GM12892 (cell line): Measurements from ENCODE around the gene MOXD1.

Experiments
- POLR2A ChIP-seq: IDR thresholded peaks from 2 replicates; pipeline ENCODE4 v1.6.1; 2011; ENCODE audit warnings: low read depth, low read length, control low read depth
- POLR2AphosphoS5 ChIP-seq: IDR thresholded peaks from 2 replicates; pipeline ENCODE4 v1.6.1; 2011; ENCODE audit warnings: low read depth, low read length, control low read depth
- TAF1 ChIP-seq: IDR thresholded peaks from 2 replicates; pipeline ENCODE4 v1.6.1; 2011; ENCODE audit warnings: low read depth, mild to moderate bottlenecking, control low read depth, low read length, borderline replicate concordance

DNA sequence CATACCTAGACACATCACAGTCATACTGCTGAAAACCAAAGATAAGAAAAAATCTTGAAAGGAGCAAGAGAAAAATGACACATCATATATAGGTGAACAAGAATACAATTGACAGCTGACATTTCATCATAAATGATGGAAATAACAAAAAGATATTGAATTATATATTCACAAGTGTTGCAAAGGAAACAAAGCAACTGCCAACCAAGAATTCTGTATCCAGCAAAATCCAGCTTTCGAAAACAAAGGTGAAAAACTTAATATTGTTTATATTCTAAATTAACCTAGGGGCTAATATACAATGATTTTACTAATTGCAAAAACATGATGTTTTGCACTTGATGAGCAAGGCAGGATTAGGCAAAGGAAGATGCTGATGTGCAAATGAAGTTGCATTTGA, 84.3 kb downstream of the MOXD1 start:
- no peak for TF ChIP-seq POLR2A
- no peak for TF ChIP-seq POLR2AphosphoS5
- no peak for TF ChIP-seq TAF1
